ENCODE measurements around the gene TFRC. TPM values are rescaled to one million over a fixed set of nuclear protein-coding genes. Genes with fewer than 3 reads are reported as not detected.

Gene TFRC
- total RNA-seq, 1 experiment from 2014 or later, result 604 TPM

- H3K4me1 ChIP-seq (ENCODE audit: control insufficient read depth, insufficient read depth, low read length), result no peaks in the 10 kb centered on the region
- no peak for TF ChIP-seq SIN3A (IDR thresholded peaks at IDR 0.05; ENCODE audit: borderline replicate concordance, insufficient read depth, low read depth, low read length)
- TF ChIP-seq POLR2AphosphoS5 (IDR thresholded peaks at IDR 0.05; ENCODE audit: low read depth, low read length), result no peak
- TF ChIP-seq CTCF (IDR thresholded peaks at IDR 0.05), result no peak
- TF ChIP-seq TCF7L2 (IDR thresholded peaks at IDR 0.05; ENCODE audit: low read depth, low read length), result no peak
- TF ChIP-seq, protein P1, sequence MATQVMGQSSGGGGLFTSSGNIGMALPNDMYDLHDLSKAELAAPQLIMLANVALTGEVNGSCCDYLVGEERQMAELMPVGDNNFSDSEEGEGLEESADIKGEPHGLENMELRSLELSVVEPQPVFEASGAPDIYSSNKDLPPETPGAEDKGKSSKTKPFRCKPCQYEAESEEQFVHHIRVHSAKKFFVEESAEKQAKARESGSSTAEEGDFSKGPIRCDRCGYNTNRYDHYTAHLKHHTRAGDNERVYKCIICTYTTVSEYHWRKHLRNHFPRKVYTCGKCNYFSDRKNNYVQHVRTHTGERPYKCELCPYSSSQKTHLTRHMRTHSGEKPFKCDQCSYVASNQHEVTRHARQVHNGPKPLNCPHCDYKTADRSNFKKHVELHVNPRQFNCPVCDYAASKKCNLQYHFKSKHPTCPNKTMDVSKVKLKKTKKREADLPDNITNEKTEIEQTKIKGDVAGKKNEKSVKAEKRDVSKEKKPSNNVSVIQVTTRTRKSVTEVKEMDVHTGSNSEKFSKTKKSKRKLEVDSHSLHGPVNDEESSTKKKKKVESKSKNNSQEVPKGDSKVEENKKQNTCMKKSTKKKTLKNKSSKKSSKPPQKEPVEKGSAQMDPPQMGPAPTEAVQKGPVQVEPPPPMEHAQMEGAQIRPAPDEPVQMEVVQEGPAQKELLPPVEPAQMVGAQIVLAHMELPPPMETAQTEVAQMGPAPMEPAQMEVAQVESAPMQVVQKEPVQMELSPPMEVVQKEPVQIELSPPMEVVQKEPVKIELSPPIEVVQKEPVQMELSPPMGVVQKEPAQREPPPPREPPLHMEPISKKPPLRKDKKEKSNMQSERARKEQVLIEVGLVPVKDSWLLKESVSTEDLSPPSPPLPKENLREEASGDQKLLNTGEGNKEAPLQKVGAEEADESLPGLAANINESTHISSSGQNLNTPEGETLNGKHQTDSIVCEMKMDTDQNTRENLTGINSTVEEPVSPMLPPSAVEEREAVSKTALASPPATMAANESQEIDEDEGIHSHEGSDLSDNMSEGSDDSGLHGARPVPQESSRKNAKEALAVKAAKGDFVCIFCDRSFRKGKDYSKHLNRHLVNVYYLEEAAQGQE (IDR thresholded peaks at IDR 0.05; ENCODE audit: insufficient read depth in 1 of 2, low read depth in 2 of 2, low read length in 1 of 2), result no peak
- H3K27me3 ChIP-seq (ENCODE audit: control insufficient read depth, insufficient read depth, low read length), result peaks cover 4% of the 10 kb centered on the region; the same call in 1 of the 2 replicates
- CTCF ChIA-PET, result no interaction called here
- ATAC-seq (no peak), DNase-seq (ENCODE audit: low read depth, low spot score) (no peak)
- H3K27ac ChIP-seq (ENCODE audit: low read length), result no peak overlapping the region
- POLR2A ChIA-PET, result no interaction called here
- in situ Hi-C loops (cut with HindIII; ENCODE audit: low pct_unique_long_range_greater_than_20kb, low sequenced_read_pairs), result no loop called here
- H3K36me3 ChIP-seq (ENCODE audit: control insufficient read depth, insufficient read depth, low read length), result no peaks in the 10 kb centered on the region
- BruUV-seq (replicated peaks), result no TSS peak
- H3K9me3 ChIP-seq (ENCODE audit: control insufficient read depth, insufficient read depth, low read depth, low read length), result 0 out of 2 replicates have a peak, but pooled peaks cover 3% of the 10 kb centered on the region
- no peak overlapping the region for H3K4me3 ChIP-seq (ENCODE audit: low read depth in 2 of 2, low read length in 2 of 2)
- intact Hi-C loops (cut with micrococcal nuclease; ENCODE audit: unreplicated experiment), result no loop called here
These were observed 69.4 kb downstream of the TFRC start for GRCh38 chr3:196012481-196012880.

DNA sequence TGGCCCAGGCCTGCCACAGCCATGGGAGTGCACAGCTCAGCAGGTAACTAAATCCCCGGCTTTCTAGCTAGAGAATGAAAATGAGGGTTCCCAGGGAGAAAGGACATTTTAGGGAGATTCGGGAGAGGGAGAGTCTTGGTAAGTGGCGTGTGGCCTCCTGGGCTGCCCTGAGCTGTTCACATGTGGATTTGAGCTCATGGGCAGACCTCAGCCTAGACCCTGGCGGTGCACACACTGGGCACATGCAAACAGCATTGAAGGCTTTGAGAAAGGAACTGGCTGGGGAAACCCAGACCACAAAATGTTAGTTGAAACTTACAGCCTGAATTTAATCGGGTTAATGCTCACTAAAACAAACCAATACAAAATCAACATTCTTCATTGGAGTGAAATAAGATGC, 72.4 kb downstream of the TFRC start:
- BruUV-seq (replicated peaks), result no TSS peak
- no peak overlapping the region for H3K27ac ChIP-seq (ENCODE audit: low read length)
- ChIA-PET CTCF (no interaction called here), POLR2A (no interaction called here)
- peaks cover 4% of the 10 kb centered on the region; the same call in 1 of the 2 replicates for H3K27me3 ChIP-seq (ENCODE audit: control insufficient read depth, insufficient read depth, low read length)
- TF ChIP-seq SIN3A (IDR thresholded peaks at IDR 0.05; ENCODE audit: borderline replicate concordance, insufficient read depth, low read depth, low read length) (no peak), POLR2AphosphoS5 (IDR thresholded peaks at IDR 0.05; ENCODE audit: low read depth, low read length) (no peak), TCF7L2 (IDR thresholded peaks at IDR 0.05; ENCODE audit: low read depth, low read length) (no peak), CTCF (IDR thresholded peaks at IDR 0.05) (no peak)
- TF ChIP-seq, protein P1 (IDR thresholded peaks at IDR 0.05; ENCODE audit: insufficient read depth in 1 of 2, low read depth in 2 of 2, low read length in 1 of 2), result no peak
- no peak overlapping the region for H3K4me3 ChIP-seq (ENCODE audit: low read depth in 2 of 2, low read length in 2 of 2)
- intact Hi-C loops (cut with micrococcal nuclease; ENCODE audit: unreplicated experiment), result no loop called here
- in situ Hi-C loops (cut with HindIII; ENCODE audit: low pct_unique_long_range_greater_than_20kb, low sequenced_read_pairs), result no loop called here
- H3K9me3 ChIP-seq (ENCODE audit: control insufficient read depth, insufficient read depth, low read depth, low read length), result 0 out of 2 replicates have a peak, but pooled peaks cover 3% of the 10 kb centered on the region
- no peaks in the 10 kb centered on the region for H3K4me1 ChIP-seq (ENCODE audit: control insufficient read depth, insufficient read depth, low read length)
- no peaks in the 10 kb centered on the region for H3K36me3 ChIP-seq (ENCODE audit: control insufficient read depth, insufficient read depth, low read length)
- ATAC-seq (no peak), DNase-seq (ENCODE audit: low read depth, low spot score) (no peak)

Data from Panc1 (cell line).